ENCODE measurements around the gene MRPL17. TPM values are rescaled to one million over a fixed set of nuclear protein-coding genes. Genes with fewer than 3 reads are reported as not detected.

Gene MRPL17
- total and polyA plus RNA-seq, 9 of the 15 experiments (the other 6 are each of a cell fraction or from before 2014, with no cell fraction given): 33.9 to 81.6 (median 43.9) TPM

GRCh38 chr11:6638429-6638828 is 44.7 kb downstream of the MRPL17 start:
- intact Hi-C loops (cut with micrococcal nuclease): loop anchor here (1.0 to 10.0 kb wide), 4 partner anchors 20 to 264 kb away; partner anchors contain the start of gene TPP1
- H3K79me2 ChIP-seq (ENCODE audit: control insufficient read depth, insufficient read depth, low read length): no peaks in the 10 kb centered on the region
- BruUV-seq (replicated peaks): no TSS peak
- H3K9me3 ChIP-seq (replicated peaks; ENCODE audit: control insufficient read depth, insufficient read depth, low read depth, low read length): no peaks in the 10 kb centered on the region
- H3K27me3 ChIP-seq (ENCODE audit: control insufficient read depth in 2 of 2, insufficient read depth in 2 of 2, low read length in 2 of 2): no peaks in the 10 kb centered on the region
- peak in 2 of 4 experiments; percentile 51 to 54 for DNase-seq (ENCODE audit: extremely low read depth in 1 of 4, low spot score in 3 of 4)
- H3K9ac ChIP-seq (ENCODE audit: insufficient read depth in 1 of 2, low read depth in 2 of 2, low read length in 2 of 2): no peak overlapping the region
- no peaks in the 10 kb centered on the region for H3K36me3 ChIP-seq (ENCODE audit: control insufficient read depth, insufficient read depth, low read length)
- no peak overlapping the region for H3K27ac ChIP-seq (ENCODE audit: extremely low read depth, low read depth, low read length)
- 32% methylated on average over 4 of the region's 4 CpGs for WGBS (ENCODE audit: insufficient coverage, low coverage, missing lambda C conversion rate)
- ChIA-PET POLR2A (interaction anchor here (0.7 to 2.9 kb wide), 2 partner anchors 10 to 73 kb away, joined by 3 to 12 read pairs; no protein-coding TSS in a partner anchor), CTCF (ENCODE audit: low intra/inter-chr PET ratio) (no interaction called here)
- no peak overlapping the region for H3K4me3 ChIP-seq
- ATAC-seq: peak; percentile 79
- H2AFZ ChIP-seq (ENCODE audit: low read depth, low read length): peak overlapping the region; percentile 10; the same call in 1 of the 2 replicates
- H3K4me1 ChIP-seq (replicated peaks in 1 of 2; ENCODE audit: control insufficient read depth in 2 of 2, insufficient read depth in 2 of 2, low read length in 2 of 2): peaks cover 30 to 38% of the 10 kb centered on the region in 2 experiments
- no peaks in the 10 kb centered on the region for H4K20me1 ChIP-seq (replicated peaks; ENCODE audit: control insufficient read depth, insufficient read depth, low read length)
- H3K4me2 ChIP-seq (ENCODE audit: insufficient read depth, low read length): no peak overlapping the region
- H3K9me1 ChIP-seq (ENCODE audit: control insufficient read depth, insufficient read depth, low read length): no peaks in the 10 kb centered on the region
- in situ Hi-C loops (cut with MboI): no loop called here
- FAIRE-seq: peak; percentile 57
- TF ChIP-seq ADNP (tag; IDR thresholded peaks at IDR 0.05): no peak
- no peak for TF ChIP-seq ZNF197 (CRISPR knock-in tag; IDR thresholded peaks at IDR 0.05; ENCODE audit: low read depth)
- no peak for TF ChIP-seq PCBP1 (IDR thresholded peaks at IDR 0.05; ENCODE audit: low read depth, low read length, poor library complexity, severe bottlenecking)
- no peak for TF ChIP-seq NFE2 (IDR thresholded peaks at IDR 0.05; ENCODE audit: low read depth)
- TF ChIP-seq BMI1 (IDR thresholded peaks at IDR 0.05; ENCODE audit: low read length): no peak
- no peak for TF ChIP-seq ZBTB49 (CRISPR knock-in tag; IDR thresholded peaks at IDR 0.05; ENCODE audit: borderline replicate concordance)
- no peak for TF ChIP-seq ETS2 (tag; IDR thresholded peaks at IDR 0.05; ENCODE audit: borderline replicate concordance, poor library complexity, severe bottlenecking)
- no peak for TF ChIP-seq SAFB2 (IDR thresholded peaks at IDR 0.05; ENCODE audit: borderline replicate concordance, low read depth, low read length, severe bottlenecking)
- TF ChIP-seq TAF7 (tag; IDR thresholded peaks at IDR 0.05): no peak
- TF ChIP-seq CREB1 (IDR thresholded peaks at IDR 0.05): no peak
- no peak for TF ChIP-seq CREB1 (CRISPR knock-in tag; IDR thresholded peaks at IDR 0.05)
- TF ChIP-seq FOXJ2 (tag; IDR thresholded peaks at IDR 0.05): no peak
- TF ChIP-seq E2F3 (CRISPR knock-in tag; IDR thresholded peaks at IDR 0.05): no peak
- TF ChIP-seq EP300 (IDR thresholded peaks at IDR 0.05; ENCODE audit: low read length): no peak
- TF ChIP-seq ZNF134 (CRISPR knock-in tag; conservative IDR thresholded peaks at IDR 0.05): peak; percentile 71; the same call in 1 of the 2 replicates
- TF ChIP-seq NFIC (IDR thresholded peaks at IDR 0.05): no peak
- TF ChIP-seq RAD21 (CRISPR knock-in tag; conservative IDR thresholded peaks at IDR 0.05 in 1 of 2, IDR thresholded peaks at IDR 0.05 in 1 of 2): peak; percentile 32 to 78; a peak in 3 of 4 replicates
- TF ChIP-seq ATF4 (CRISPR knock-in tag; IDR thresholded peaks at IDR 0.05): no peak
- no peak for TF ChIP-seq ZNF79 (CRISPR knock-in tag; IDR thresholded peaks at IDR 0.05; ENCODE audit: low read depth)

Measured in K562 (cell line).